BJ (cell line): ENCODE measurements around the gene HOXA5. TPM values are rescaled to one million over a fixed set of nuclear protein-coding genes. Genes with fewer than 3 reads are reported as not detected.

Experiments
- CTCF ChIA-PET: fragments of 350-600 bp; formaldehyde crosslinking; extraction: SDS; loops from one replicate; lab custom pipeline; 2021; ENCODE audit warnings: antibody characterized with exemption, inconsistent platforms; lab: Yijun Ruan, JAX
- POLR2A ChIA-PET: fragments of 300-600 bp; sonication (Branson Sonifier 250); formaldehyde crosslinking; extraction: SDS; loops from one replicate; lab custom pipeline; 2021; ENCODE audit warnings: antibody characterized with exemption; lab: Charles Lee
- DNase-seq: peaks from one replicate; pipeline ENCODE4 v3.0.0-alpha.2; 2011; ENCODE audit warnings: low read depth
- H3K27me3 ChIP-seq: 2 replicates; pipeline ENCODE4 v1.6.0; 2011; ENCODE audit warnings: low read length; ENCODE audit not compliant: control insufficient read depth, insufficient read depth
- H3K36me3 ChIP-seq: 2 replicates; pipeline ENCODE4 v1.5.1; 2011; ENCODE audit warnings: low read length; ENCODE audit not compliant: control insufficient read depth, insufficient read depth
- H3K4me3 ChIP-seq: 2 replicates; pipeline ENCODE4 v1.5.1; 2011; ENCODE audit warnings: low read depth, mild to moderate bottlenecking, control low read depth, low read length
- CTCF ChIP-seq: IDR thresholded peaks from 2 replicates; pipeline ENCODE4 v1.5.1; 2011; ENCODE audit warnings: low read depth, mild to moderate bottlenecking, control low read depth, inconsistent platforms, low read length, moderate library complexity; ENCODE audit not compliant: insufficient read depth
- polyA plus RNA-seq: library from polyadenylated mRNA; depleted of rRNA; stranded (reverse); fragments of >200 nt; gene quantifications from 2 replicates; pipeline ENCODE4 v1.2.3, GENCODE V29; 2011

HOXA5 gene
- polyA plus RNA-seq, 1 experiment = 1.2 TPM

- Histone ChIP-seq H3K4me3 (no peak overlapping the region), H3K36me3 (peaks cover 1% of the 10 kb centered on the region; the same call in 1 of the 2 replicates), H3K27me3 (no peaks in the 10 kb centered on the region)
- CTCF ChIA-PET = interaction anchor here (0.8 to 3.4 kb wide), 6 partner anchors 15 to 750 kb away, joined by 3 to 43 read pairs (median 6); no protein-coding TSS in a partner anchor
- no peak for DNase-seq
- no peak for TF ChIP-seq CTCF
- POLR2A ChIA-PET = no interaction called here
Observed at GRCh38 chr7:27145914-27146412, 2.5 kb upstream of the HOXA5 start.

- POLR2A ChIA-PET = no interaction called here
- CTCF ChIA-PET = interaction anchor here (0.5 to 5.9 kb wide), 10 partner anchors 11 to 1279 kb away, joined by 3 to 59 read pairs (median 4); partner anchors contain the start of gene HOXA7
- no peak for DNase-seq
Observed at GRCh38 chr7:27145165-27145913, 1.9 kb upstream of the HOXA5 start.

GRCh38 chr7:27144781-27145164 lies 1.3 kb upstream of the HOXA5 start:
- TF ChIP-seq CTCF = no peak
- POLR2A ChIA-PET = no interaction called here
- CTCF ChIA-PET = interaction anchor here (0.9 to 5.9 kb wide), 18 partner anchors 11 to 469 kb away, joined by 3 to 59 read pairs (median 4); partner anchors contain the start of genes HOXA4 and HOXA7
- no peak for DNase-seq
- peaks cover 1% of the 10 kb centered on the region; the same call in 1 of the 2 replicates for H3K36me3 ChIP-seq
- H3K27me3 ChIP-seq = no peaks in the 10 kb centered on the region
- H3K4me3 ChIP-seq = no peak overlapping the region

More at GRCh38 chr7:27145165-27145913, 1.9 kb upstream of the HOXA5 start:
- TF ChIP-seq CTCF = no peak
- Histone ChIP-seq H3K4me3 (no peak overlapping the region), H3K36me3 (peaks cover 1% of the 10 kb centered on the region; the same call in 1 of the 2 replicates), H3K27me3 (no peaks in the 10 kb centered on the region)

GRCh38 chr7:27143950-27144780 lies 684 bp upstream of the HOXA5 start:
- TF ChIP-seq CTCF = peak; percentile 71; the same call in 1 of the 2 replicates
- POLR2A ChIA-PET = no interaction called here
- DNase-seq = no peak
- CTCF ChIA-PET = interaction anchor here (0.5 to 5.9 kb wide), 37 partner anchors 8 to 1248 kb away, joined by 3 to 59 read pairs (median 4); partner anchors contain the start of genes HOXA3, HOXA4 and HOXA7
- H3K27me3 ChIP-seq = no peaks in the 10 kb centered on the region
- peaks cover 1% of the 10 kb centered on the region; the same call in 1 of the 2 replicates for H3K36me3 ChIP-seq
- no peak overlapping the region for H3K4me3 ChIP-seq
